Transverse colon (tissue), 4 donors: ENCODE measurements around the gene LINC00237. TPM values are rescaled to one million over a fixed set of nuclear protein-coding genes. Genes with fewer than 3 reads are reported as not detected.

Experiments used
- DNase-seq: peaks from one replicate; pipeline ENCODE4 v3.0.0-alpha.2; 2019
- H3K27ac ChIP-seq, 4 donors: fragments of 200-600 bp; sonication (generic); 2 replicates each; pipeline ENCODE4 v1.5.1; 2016 to 2018; ENCODE audit warnings: inconsistent platforms in 4 of 4
- H3K27me3 ChIP-seq: fragments of 200-600 bp; sonication (generic); 2 replicates; pipeline ENCODE4 v1.5.1; 2017; ENCODE audit warnings: inconsistent platforms
- H3K36me3 ChIP-seq, 4 donors: fragments of 200-600 bp; sonication (generic); 2 replicates each; pipeline ENCODE4 v1.5.1; 2017 to 2019; ENCODE audit warnings: inconsistent platforms in 4 of 4
- H3K4me1 ChIP-seq, 4 donors: fragments of 200-600 bp; sonication (generic); 2 replicates each; pipeline ENCODE4 v1.5.1; 2017 to 2020; ENCODE audit warnings: inconsistent platforms in 4 of 4
- H3K4me3 ChIP-seq, 4 donors: fragments of 200-600 bp; sonication (generic); 1 replicate in 1 of 4; 2 replicates in 3 of 4; pipeline versions ENCODE4 v1.5.1 to v1.6.1; 2017 to 2019; ENCODE audit warnings: inconsistent platforms in 4 of 4
- H3K9me3 ChIP-seq, 2 donors: fragments of 200-600 bp; sonication (generic); 2 replicates each; pipeline ENCODE4 v1.5.1; 2017 to 2019; ENCODE audit warnings: inconsistent platforms in 2 of 2
- CTCF ChIP-seq, 5 experiments: fragments of 200-600 bp in 3 of 5; fragments of 450-650 bp in 2 of 5; sonication (generic) in 3 of 5; IDR thresholded peaks; 1 replicate in 2 of 5; 2 replicates in 3 of 5; pipeline ENCODE4 v1.5.1; 2016 to 2017; ENCODE audit warnings: antibody characterized with exemption in 5 of 5, inconsistent platforms in 3 of 5, mild to moderate bottlenecking in 2 of 5, moderate library complexity in 1 of 5
- EP300 ChIP-seq: sonication (generic); formaldehyde crosslinking; IDR thresholded peaks from one replicate; pipeline ENCODE4 v1.6.1; 2017; ENCODE audit warnings: antibody characterized with exemption, low read depth
- POLR2A ChIP-seq: fragments of 450-650 bp; IDR thresholded peaks from one replicate; pipeline ENCODE4 v1.6.1; 2016; ENCODE audit warnings: antibody characterized with exemption, mild to moderate bottlenecking, moderate library complexity
- POLR2AphosphoS5 ChIP-seq, 3 donors: sonication (generic); formaldehyde crosslinking; IDR thresholded peaks; one replicate each; pipeline ENCODE4 v1.6.1; 2016; ENCODE audit warnings: antibody characterized with exemption in 3 of 3
- WGBS, 2 donors: methylation state at CpG; one replicate each; pipeline ENCODE4 v1.1.5; 2018; ENCODE audit warnings: low coverage in 1 of 2; 5-methylcytosine and 5-hydroxymethylcytosine counted together
- in situ Hi-C, 4 donors: fragments of 200-750 bp; cut with MboI; loops; one replicate each; pipeline versions ENCODE4 v1.15.0 to v1.15.1; 2017; ENCODE audit warnings: low sequenced_read_pairs in 3 of 4, low pct_ligation_motif_present in 1 of 4, low pct_unique_long_range_greater_than_20kb in 1 of 4
- intact Hi-C: fragments of 100-400 bp; cut with DNase I; formaldehyde crosslinking; loops from one replicate; pipeline ENCODE4 v1.15.1; 2023; ENCODE audit warnings: low total_unique reads
- total RNA-seq, 4 donors: library from RNA; depleted of rRNA; stranded (reverse); fragments of >200 nt; gene quantifications; one replicate each; pipeline ENCODE4 v1.1.0, GENCODE V29; 2016

Gene LINC00237
- total RNA-seq, 4 donors from 2014 or later = not detected

- in situ Hi-C loops (loop anchor here in 1 of 4 donors (25.0 kb wide), 1 partner anchor 422 kb away; the partner anchor contains the start of gene NKX2-2), intact Hi-C loops (no loop called here)
- Histone ChIP-seq H3K27me3 (peaks cover 81% of the 10 kb centered on the region), H3K4me3 (no peak overlapping the region), H3K27ac (no peak overlapping the region), H3K36me3 (no peaks in the 10 kb centered on the region), H3K4me1 (no peaks in the 10 kb centered on the region), H3K9me3 (no peaks in the 10 kb centered on the region)
- no peak for DNase-seq
- WGBS, 2 donors = 49 to 53% methylated on average over 13 to 14 of the region's 14 CpGs
- TF ChIP-seq EP300 = no peak
- TF ChIP-seq CTCF (IDR thresholded peaks at IDR 0.05) = no peak
- TF ChIP-seq POLR2A = no peak
- no peak for TF ChIP-seq POLR2AphosphoS5 (IDR thresholded peaks at IDR 0.05)
Observed at GRCh38 chr20:21090111-21090618, 16.0 kb downstream of the LINC00237 start.

- no peak for DNase-seq
- intact Hi-C loops = no loop called here
- TF ChIP-seq EP300 (no peak), CTCF (IDR thresholded peaks at IDR 0.05) (no peak), POLR2A (no peak), POLR2AphosphoS5 (IDR thresholded peaks at IDR 0.05) (no peak)
- H3K36me3 ChIP-seq = no peaks in the 10 kb centered on the region
- in situ Hi-C loops = loop anchor here in 1 of 4 donors (25.0 kb wide), 1 partner anchor 423 kb away; the partner anchor contains the start of gene NKX2-2
- WGBS, 2 donors = 35 to 37% methylated on average over 7 to 8 of the region's 8 CpGs
- no peak overlapping the region for H3K4me3 ChIP-seq
- no peak overlapping the region for H3K27ac ChIP-seq
- no peaks in the 10 kb centered on the region for H3K9me3 ChIP-seq
- no peaks in the 10 kb centered on the region for H3K4me1 ChIP-seq
- H3K27me3 ChIP-seq = peaks cover 81% of the 10 kb centered on the region
Observed at GRCh38 chr20:21089391-21089790, 16.8 kb downstream of the LINC00237 start.

GRCh38 chr20:21087862-21088540 is 18.2 kb downstream of the LINC00237 start:
- in situ Hi-C loops = loop anchor here in 1 of 4 donors (25.0 kb wide), 1 partner anchor 424 kb away; the partner anchor contains the start of gene NKX2-2
- intact Hi-C loops = no loop called here
- WGBS, 2 donors = 73 to 81% methylated on average over 8 to 9 of the region's 9 CpGs
- no peak overlapping the region for H3K4me3 ChIP-seq
- H3K4me1 ChIP-seq = no peaks in the 10 kb centered on the region
- H3K9me3 ChIP-seq = no peaks in the 10 kb centered on the region
- H3K27me3 ChIP-seq = peaks cover 70% of the 10 kb centered on the region
- TF ChIP-seq EP300 (no peak), POLR2AphosphoS5 (IDR thresholded peaks at IDR 0.05) (no peak), CTCF (IDR thresholded peaks at IDR 0.05) (no peak), POLR2A (no peak)
- no peaks in the 10 kb centered on the region for H3K36me3 ChIP-seq
- no peak overlapping the region for H3K27ac ChIP-seq
- DNase-seq = no peak

GRCh38 chr20:21083825-21084325 is 22.3 kb downstream of the LINC00237 start:
- no peak overlapping the region for H3K27ac ChIP-seq
- WGBS, 2 donors = 19 to 21% methylated on average over 2 of the region's 2 CpGs
- in situ Hi-C loops (loop anchor here in 1 of 4 donors (25.0 kb wide), 1 partner anchor 428 kb away; the partner anchor contains the start of gene NKX2-2), intact Hi-C loops (no loop called here)
- TF ChIP-seq POLR2A (no peak), POLR2AphosphoS5 (IDR thresholded peaks at IDR 0.05) (no peak), EP300 (no peak), CTCF (IDR thresholded peaks at IDR 0.05) (no peak)
- peaks cover 31% of the 10 kb centered on the region for H3K27me3 ChIP-seq
- DNase-seq = no peak
- H3K4me1 ChIP-seq = no peaks in the 10 kb centered on the region
- no peaks in the 10 kb centered on the region for H3K36me3 ChIP-seq
- no peak overlapping the region for H3K4me3 ChIP-seq
- H3K9me3 ChIP-seq = no peaks in the 10 kb centered on the region
